GM10266 (cell line): ENCODE results near the gene EPB41L5.
"Not testable (repeated sequence)": the region's sequence is repeated elsewhere in the genome, so short reads cannot be mapped to it uniquely, and the experiment has no call there.

ENCODE experiments used
- DNase-seq: peaks from one replicate; pipeline ENCODE4 v3.0.0; 2012; ENCODE audit errors: extremely low spot score
- TF ChIP-seq, protein P1 (sequence below): IDR thresholded peaks from 2 replicates; pipeline ENCODE4 v1.5.1; 2012; ENCODE audit warnings: mild to moderate bottlenecking, low read depth; ENCODE audit not compliant: control insufficient read depth, insufficient read depth; ENCODE audit errors: missing control alignments

EPB41L5 gene

GRCh38 chr2:120133572-120134244, 120.8 kb downstream of the EPB41L5 start:
- DNase-seq: no peak
- TF ChIP-seq, protein P1, sequence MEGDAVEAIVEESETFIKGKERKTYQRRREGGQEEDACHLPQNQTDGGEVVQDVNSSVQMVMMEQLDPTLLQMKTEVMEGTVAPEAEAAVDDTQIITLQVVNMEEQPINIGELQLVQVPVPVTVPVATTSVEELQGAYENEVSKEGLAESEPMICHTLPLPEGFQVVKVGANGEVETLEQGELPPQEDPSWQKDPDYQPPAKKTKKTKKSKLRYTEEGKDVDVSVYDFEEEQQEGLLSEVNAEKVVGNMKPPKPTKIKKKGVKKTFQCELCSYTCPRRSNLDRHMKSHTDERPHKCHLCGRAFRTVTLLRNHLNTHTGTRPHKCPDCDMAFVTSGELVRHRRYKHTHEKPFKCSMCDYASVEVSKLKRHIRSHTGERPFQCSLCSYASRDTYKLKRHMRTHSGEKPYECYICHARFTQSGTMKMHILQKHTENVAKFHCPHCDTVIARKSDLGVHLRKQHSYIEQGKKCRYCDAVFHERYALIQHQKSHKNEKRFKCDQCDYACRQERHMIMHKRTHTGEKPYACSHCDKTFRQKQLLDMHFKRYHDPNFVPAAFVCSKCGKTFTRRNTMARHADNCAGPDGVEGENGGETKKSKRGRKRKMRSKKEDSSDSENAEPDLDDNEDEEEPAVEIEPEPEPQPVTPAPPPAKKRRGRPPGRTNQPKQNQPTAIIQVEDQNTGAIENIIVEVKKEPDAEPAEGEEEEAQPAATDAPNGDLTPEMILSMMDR: no peak

DNA sequence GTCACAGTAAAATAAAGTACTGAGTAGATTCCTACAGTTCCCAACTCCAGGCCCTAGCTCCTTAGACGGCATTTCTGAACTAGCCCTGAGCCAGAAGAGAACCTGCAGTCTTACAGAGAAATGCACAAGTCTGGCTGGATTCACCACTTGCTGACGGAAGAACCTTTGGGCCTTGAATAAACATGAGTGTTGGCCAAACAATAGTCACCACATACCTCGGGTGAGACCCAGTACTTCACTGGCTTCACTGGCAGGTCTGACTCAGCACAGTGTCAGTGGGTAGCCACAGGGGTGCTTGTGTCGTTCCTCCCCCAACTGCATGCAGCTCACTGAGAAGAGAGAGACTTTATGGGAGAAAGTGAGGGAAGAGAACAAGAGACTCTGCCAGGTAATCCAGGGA, 121.4 kb downstream of the EPB41L5 start:
- TF ChIP-seq, protein P1: no peak
- no peak for DNase-seq

DNA sequence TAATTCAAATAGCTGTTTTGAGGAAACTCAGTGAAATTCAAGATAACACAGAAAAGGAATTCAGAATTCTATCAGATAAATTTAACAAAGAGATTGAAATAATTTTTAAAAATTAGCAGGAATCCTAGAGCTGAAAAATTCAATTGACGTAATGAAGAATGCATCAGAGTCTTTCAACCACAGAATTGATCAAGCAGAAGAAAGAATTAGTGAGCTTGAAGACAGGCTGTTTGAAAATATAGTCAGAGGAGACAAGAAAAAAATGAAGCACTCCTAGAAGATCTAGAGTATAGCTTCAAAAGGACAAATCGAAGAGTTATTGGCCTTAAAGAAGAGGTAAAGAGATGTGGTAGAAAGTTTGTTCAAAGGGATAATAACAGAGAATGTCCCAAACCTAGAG, 122.1 kb downstream of the EPB41L5 start:
- DNase-seq: not testable (repeated sequence)

- TF ChIP-seq, protein P1: no peak
- no peak for DNase-seq
Observed at GRCh38 chr2:120140866-120141265, 128.0 kb downstream of the EPB41L5 start.

- TF ChIP-seq, protein P1: no peak
- DNase-seq: no peak
Observed at GRCh38 chr2:120141300-120142069, 128.6 kb downstream of the EPB41L5 start.

DNA sequence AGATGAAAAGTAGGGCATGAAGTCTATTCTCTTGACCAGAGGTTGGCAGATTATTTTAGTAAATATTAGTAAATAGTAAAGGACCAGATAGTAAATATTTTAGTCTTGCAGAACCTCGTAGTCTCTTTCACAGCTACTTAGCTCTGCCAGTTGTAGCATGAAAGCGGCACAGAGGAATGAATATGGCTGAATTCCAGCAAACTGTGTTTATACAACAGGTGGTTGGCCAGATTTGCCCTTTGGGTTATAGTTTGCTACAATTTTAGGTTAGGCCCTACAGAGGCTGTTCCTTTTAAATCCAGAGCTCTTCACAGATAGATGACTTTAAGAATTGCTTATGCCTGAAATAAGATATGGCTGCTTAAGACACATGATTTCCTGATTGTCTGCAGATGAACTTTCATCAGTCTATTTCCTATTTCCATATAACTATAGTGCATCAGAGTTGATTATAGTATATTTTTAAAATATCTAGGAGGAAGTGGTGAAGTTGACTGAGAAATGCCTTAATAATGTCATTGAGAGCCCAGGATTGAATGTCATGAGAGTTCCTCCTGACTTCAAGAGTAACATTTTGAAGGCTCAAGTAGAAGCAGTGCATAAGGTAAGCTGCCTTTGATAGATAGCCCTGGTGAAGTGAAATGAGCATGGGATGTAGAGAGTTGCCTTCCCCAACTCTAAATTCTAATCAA, 129.8 kb downstream of the EPB41L5 start:
- no peak for DNase-seq
- TF ChIP-seq, protein P1: no peak

DNA sequence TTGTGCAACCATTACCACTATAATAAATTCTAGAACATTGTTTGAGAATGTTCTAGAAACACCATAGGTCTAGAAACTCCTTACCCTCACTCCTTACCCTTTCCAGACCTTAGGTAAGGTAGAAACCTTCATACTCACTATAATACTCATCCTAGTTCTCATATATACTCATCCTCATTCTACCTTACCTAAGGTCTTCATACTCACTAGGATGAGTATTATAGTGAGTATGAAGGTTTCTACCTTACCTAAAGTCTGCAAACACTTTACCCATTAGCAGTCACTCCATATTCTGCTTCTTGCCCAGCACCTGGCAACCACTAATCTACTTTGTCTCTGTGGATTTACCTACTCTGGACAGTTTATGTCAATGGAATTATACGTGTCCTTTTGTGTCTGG, 135.4 kb downstream of the EPB41L5 start:
- no peak for DNase-seq
- TF ChIP-seq, protein P1: no peak
